NCI-H2196 treated with DMSO at 0.1 percent for 48 hours (cell line): ENCODE measurements around the gene CREB3L2.
"Not testable (repeated sequence)": the region's sequence is repeated elsewhere in the genome, so short reads cannot be mapped to it uniquely, and the experiment has no call there.

Experiments
- DNase-seq: peaks from one replicate; lab custom pipeline; 2025; ENCODE audit not compliant: unreplicated experiment; lab: John Stamatoyannopoulos, UW

The CREB3L2 gene

DNA sequence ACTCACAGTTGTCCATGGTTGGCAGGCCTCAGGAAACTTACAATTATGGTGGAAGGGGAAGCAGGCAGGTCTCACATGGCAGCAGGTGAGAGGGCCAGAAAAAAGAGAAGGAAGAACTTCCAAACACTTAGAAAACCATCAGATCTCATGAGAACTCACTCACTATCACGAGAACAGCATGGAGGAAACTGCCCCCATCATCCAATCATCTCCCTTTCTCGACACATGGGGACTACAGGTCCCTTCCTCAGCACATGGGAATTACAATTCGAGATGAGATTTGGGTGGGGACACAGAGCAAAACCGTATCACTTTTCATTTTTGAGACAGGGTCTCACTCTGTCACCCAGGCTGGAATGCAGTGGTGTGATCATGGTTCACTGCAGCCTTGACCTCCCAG is 12.3 kb upstream of the CREB3L2 start:
- DNase-seq, result not testable (repeated sequence)

GRCh38 chr7:138009350-138009653 is 7.4 kb upstream of the CREB3L2 start:
- no peak for DNase-seq

- peak; percentile 53 for DNase-seq
These were observed 6.9 kb upstream of the CREB3L2 start for GRCh38 chr7:138008588-138009349.

GRCh38 chr7:138008019-138008587 is 6.2 kb upstream of the CREB3L2 start:
- no peak for DNase-seq

GRCh38 chr7:138006106-138006505 is 4.2 kb upstream of the CREB3L2 start:
- DNase-seq, result no peak

- no peak for DNase-seq
These were observed 3.0 kb upstream of the CREB3L2 start for GRCh38 chr7:138004936-138005335.

DNA sequence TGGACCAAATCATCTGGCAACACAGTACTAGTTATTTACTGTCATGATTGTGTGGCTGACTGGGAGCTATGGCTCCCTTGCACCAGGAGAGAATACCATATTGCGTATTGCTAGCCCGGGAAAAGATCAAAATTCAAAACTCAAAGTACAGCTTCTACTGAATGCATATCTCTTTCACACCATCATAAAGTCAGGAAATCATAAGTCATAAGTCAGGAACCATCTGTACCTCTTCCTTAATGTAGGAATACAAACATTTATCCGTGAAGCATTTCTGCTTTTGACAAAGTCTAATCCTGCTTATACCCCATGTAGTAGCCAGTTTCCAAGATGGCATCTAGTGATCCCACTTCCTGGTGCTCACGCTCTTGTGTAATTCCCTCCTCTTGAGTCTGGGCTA is 2.2 kb upstream of the CREB3L2 start:
- no peak for DNase-seq

DNA sequence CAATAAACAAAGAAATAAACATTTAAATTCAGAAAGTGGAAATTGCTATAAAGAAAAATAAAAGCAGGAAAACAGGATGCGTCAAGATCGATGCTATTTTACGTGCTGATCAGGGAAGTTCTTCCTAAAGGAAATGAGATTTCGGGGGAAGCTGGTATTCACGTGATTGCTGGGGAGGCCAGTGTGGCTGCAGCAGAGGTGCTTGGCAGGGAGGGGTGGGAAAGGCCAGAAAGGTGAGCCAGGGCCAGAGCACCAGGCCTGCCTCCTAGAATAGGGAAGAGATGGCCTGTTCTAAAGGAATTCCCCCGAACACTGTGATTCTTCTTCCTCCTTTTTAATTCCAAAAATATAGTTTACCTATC is 923 bp upstream of the CREB3L2 start:
- no peak for DNase-seq

DNA sequence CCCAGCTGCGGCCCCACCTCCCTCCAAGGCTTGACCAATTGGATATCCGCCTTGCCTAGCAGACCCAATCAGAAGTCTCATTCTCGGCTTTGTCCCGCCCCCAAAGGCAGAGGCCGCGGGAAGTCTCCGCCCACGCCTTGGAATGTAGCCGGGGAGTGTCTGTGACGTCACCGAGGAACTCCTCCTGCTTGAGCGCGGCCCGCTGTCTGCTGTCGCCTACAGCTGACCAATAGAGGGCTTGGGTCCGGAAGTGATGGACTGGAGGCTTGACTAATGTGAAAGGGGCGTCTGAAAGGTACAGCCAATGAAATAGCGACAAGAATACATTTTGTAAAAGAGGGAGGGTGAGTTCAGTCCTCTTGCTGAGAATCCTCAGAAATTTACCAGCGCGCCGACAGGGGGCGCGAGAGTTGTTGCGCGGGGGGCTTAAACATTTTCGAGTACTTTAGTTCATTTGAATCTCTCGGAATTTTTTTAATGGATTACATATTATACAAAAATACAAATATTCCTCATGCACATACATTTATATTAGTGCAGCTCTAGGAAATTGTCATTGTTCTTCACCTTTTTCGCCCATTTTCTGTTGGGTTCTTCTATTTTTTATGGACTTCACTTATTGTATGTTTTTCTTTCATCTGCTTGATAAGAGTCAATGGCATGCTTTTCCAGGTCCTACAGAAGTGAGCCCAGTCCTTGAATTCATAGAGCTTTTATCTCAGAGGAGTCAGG is 376 bp upstream of the CREB3L2 start:
- DNase-seq, result peak; percentile 97

DNA sequence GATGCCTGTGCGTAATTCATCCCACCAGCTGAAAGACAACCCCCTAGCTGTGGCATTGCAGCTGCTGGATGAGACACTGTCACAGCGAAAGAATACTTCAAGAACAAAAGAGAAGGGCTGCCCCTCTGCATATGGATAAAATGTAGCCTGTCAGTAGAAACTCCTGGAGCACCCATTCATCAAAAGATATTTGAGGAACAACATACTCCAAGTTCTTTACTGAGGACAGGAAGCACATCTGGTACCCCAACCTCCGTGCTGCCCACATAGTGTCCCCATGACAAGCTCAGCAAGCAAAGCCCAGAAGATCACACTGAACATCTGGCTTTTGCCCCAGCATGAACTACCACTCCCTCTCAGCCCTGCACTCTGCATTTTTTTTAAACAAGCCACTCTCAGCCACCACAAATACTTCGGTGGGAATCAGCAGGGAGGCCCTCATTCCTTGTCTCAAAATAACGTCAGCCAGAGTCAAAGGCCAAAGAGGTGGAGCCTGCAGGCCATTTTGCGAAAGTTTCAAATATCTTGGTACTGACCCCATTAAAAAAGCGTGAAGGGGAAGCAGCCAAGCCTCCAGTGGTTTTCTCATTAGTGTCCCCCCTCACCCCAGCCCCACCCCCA is 1.7 kb downstream of the CREB3L2 start:
- no peak for DNase-seq

DNA sequence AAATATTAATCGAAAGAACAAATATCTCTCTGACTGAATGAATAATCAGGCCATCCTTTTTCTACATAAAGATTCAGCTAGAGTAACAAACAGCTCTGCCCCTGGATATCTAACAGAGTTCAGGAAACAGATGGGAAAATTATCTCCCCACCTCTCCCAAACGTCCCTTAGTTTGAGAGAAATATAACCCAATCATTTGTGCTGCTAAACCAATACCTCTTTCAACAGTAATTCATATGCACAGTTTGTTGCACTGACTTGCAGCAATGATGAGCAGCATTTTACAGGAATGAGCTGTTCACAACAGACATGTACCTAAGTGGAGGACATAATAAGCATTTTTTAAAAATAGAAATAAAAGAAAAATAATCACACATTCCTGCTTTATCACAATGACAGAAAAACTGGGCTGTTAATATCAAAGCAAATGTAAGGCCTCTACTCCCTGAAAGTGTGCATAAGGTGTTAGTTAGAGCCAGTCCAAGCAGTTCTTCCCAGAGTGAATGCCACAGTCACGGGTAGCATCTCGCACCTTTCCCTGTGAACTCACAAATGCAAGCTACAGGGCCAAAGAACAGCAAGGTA is 2.3 kb downstream of the CREB3L2 start:
- no peak for DNase-seq

DNA sequence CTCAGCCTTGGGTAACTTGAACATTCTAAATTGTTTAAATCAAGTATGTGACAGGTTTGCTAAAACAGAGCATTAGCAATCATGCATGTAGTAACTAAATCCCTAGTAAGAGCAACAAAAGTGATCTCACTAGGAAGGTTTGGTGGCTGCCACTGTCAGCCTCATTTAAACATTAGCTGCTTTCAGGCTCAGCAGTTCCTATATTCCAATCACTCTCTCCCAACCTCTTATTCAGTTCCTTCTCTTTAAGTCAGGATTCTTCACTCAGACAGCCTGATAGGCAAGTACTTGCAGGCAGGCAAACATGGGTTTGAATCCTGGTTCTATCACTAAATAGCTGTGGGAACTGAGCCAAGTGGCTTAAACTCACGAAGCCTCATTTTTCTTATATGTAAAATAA is 3.6 kb downstream of the CREB3L2 start:
- no peak for DNase-seq

DNA sequence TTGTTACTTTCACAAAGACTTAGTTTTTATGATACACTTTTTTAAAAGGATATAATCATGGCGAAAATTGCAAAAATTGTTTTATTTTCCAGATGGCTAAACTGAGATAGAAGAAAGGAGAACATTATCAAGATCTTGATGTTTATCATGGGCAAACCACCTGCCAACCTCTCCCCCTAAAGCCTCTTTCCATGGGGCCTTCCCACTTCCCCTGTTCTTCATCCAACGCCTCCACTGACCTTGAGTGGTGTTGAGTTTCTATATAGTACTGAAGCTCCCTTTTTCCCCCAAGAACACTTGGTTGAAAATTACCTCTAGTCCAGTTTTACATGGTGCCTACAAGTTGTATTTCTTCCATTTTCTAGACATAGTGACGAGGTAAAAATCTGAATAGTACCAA is 5.0 kb downstream of the CREB3L2 start:
- no peak for DNase-seq

- DNase-seq, result no peak
These were observed 5.5 kb downstream of the CREB3L2 start for GRCh38 chr7:137996386-137996851.

DNA sequence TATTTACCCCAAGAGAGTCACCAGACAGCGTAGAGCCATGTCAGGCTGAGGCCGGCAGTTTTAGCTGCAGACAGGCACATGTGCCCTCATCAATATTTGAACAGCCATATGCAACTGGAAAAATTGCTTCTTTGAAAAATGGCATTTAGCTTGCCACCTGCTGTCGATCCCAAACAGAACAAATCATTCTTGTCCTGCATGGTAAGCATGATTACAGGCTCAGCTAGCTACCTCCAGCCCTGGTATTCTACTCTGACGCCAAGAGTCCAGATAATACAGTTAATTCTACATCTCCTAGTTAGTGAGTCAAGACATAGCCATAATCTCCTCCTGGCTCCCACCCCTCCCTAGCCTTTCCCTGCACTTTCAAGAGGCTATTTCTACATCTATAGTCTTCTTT is 7.7 kb downstream of the CREB3L2 start:
- DNase-seq, result no peak

- no peak for DNase-seq
These were observed 8.5 kb downstream of the CREB3L2 start for GRCh38 chr7:137993395-137993743.

DNA sequence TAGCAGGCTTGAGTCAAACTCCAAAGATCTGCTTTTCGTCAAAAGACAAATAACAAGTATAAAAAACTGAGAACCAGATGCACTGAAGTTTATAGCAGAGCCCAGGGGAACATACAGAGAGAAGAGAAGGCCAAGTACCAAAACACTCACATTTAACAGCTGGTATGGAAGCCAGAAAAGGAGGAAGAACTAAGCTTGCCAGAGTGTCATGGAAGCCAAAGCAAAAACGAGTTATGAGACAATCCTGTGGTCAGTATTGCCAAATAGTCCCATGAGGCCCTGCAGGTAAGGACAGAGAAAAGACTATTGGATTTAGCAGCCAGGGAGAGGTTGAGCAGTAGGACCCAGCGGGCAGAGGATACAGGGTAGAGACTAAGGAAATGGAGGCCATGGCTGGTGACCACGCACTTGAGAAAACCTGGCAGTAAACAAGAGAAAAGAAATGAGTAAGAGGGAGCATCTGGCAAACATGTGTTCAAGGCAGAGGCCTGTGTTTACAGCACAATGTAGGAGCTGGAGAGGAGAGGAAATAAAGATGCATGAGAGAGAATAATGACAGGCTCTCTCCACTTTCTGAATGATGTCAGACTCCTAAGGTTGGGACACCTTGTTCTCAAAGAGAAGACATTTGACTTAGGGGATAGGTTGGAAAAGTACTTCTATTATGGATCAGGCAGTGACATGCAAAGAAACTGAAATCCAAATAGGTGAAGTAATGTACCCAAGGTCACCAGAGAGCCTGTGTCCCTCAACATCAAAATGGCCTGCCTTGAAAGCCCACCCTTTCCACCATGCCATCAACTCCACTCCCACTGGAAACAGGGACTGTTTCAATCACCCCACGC is 9.1 kb downstream of the CREB3L2 start:
- DNase-seq, result no peak

DNA sequence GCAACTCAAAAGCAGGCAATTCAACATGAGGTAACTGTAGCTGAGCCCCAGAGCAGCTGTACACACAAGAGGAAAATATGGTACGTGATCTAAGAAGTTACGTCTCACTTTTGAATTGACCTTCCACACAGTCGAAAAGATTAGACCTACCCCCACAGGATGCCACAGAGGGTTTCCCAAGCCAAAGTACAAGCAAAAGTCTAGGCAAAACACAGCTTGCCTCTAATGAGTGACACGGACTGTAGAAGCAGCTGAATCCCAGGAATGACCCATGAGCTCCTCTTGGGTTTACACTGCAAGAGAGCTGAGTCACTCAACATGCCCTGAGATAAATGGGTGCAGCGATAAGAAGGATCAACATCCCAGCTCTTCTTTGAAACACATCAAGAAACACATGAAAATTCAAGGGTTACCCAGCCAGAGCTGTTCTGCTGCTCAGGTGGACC is 9.8 kb downstream of the CREB3L2 start:
- no peak for DNase-seq

DNA sequence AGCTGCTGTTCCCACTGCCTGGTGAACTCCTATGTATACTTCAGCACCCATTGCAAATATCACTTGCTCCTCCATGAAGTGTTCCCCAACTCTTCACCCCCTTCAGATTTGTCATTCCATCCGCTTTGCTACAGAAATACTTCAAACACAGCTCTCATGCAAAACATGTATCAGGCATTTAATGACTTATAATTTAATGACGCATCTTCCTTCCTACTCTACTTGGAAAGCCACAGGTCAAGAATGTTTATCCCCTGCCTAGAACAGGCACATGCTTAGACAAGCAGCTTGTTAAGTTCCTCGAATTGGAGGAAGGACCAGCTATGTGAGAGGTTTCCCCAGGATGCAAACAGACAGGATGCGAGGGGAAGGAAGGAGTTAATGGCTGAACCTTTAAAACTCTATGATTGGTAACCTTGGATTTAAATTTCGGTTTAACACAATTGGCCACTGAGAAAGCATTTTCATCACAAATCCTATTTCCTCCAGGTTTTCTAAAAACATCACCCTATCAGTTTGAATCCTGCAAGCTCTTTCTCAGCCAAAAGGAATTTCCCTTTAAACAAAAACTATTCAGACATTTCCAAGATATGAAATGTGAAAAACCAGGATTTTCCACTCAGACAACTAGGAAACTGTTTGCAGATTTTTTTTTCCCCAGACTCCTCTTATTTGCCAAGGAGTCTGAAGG is 11.5 kb downstream of the CREB3L2 start:
- no peak for DNase-seq

- DNase-seq, result no peak
These were observed 12.3 kb downstream of the CREB3L2 start for GRCh38 chr7:137989590-137989989.
